Glutamatergic neuron (in vitro differentiated cells): ENCODE results near the gene KTN1. TPM values are rescaled to one million over a fixed set of nuclear protein-coding genes. Genes with fewer than 3 reads are reported as not detected.

Experiments used
- DNase-seq: peaks from one replicate; pipeline ENCODE4 v3.0.0; 2022
- H3K27ac Mint-ChIP-seq: one replicate; pipeline ENCODE4 v1.8.0; 2020; ENCODE audit warnings: mild to moderate bottlenecking, mixed read lengths, inconsistent platforms; ENCODE audit not compliant: unreplicated experiment
- H3K27me3 Mint-ChIP-seq: one replicate; pipeline ENCODE4 v1.8.0; 2020; ENCODE audit warnings: mild to moderate bottlenecking, moderate library complexity, mixed read lengths, inconsistent platforms; ENCODE audit not compliant: unreplicated experiment
- H3K36me3 Mint-ChIP-seq: one replicate; pipeline ENCODE4 v1.8.0; 2020; ENCODE audit warnings: mild to moderate bottlenecking, mixed read lengths, inconsistent platforms; ENCODE audit not compliant: unreplicated experiment
- H3K4me1 Mint-ChIP-seq: one replicate; pipeline ENCODE4 v1.8.0; 2020; ENCODE audit warnings: mild to moderate bottlenecking, low read depth, mixed read lengths, inconsistent platforms; ENCODE audit not compliant: unreplicated experiment
- H3K4me3 Mint-ChIP-seq: one replicate; pipeline ENCODE4 v1.8.0; 2020; ENCODE audit warnings: mild to moderate bottlenecking, mixed read lengths, inconsistent platforms; ENCODE audit not compliant: unreplicated experiment
- H3K9me3 Mint-ChIP-seq: one replicate; pipeline ENCODE4 v1.8.0; 2020; ENCODE audit warnings: mild to moderate bottlenecking, moderate library complexity, mixed read lengths, inconsistent platforms; ENCODE audit not compliant: unreplicated experiment
- total RNA-seq: library from RNA; stranded (reverse); fragmentation: NEBNext Ultra II Directional; extraction: Animal tissue kit (Norgen Biotek cat#: 25700); gene quantifications from one replicate; pipeline ENCODE4 v1.2.1, GENCODE V29; 2021; ENCODE audit not compliant: unreplicated experiment
- TF ChIP-seq, protein P1 (sequence below): fragments of 200-600 bp; sonication (generic); IDR thresholded peaks from one replicate; pipeline ENCODE4 v1.5.0; 2021; ENCODE audit not compliant: partially characterized antibody, unreplicated experiment

Gene KTN1
- total RNA-seq, 1 donor from 2014 or later, result 108 TPM

DNA sequence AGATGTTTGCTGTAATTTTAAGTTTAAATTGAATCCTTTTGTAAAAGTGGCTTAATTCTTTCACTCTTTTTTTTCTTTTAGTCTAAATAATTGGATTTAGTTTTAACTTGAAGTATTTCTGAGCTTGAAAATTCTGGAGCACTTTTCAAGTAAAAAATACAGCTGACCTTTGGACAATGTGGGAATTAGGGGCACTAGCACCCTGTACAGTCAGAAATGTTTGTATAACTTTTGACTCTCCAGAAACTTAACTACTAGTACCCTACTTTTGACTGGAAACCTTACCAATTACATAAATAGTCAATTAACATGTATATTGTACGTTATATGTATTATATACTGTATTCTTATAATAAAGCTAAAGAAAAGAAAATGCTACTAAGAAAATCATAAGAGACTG, 7.8 kb downstream of the KTN1 start:
- Mint-ChIP-seq H3K4me3 (no peak overlapping the region), H3K27me3 (no peaks in the 10 kb centered on the region), H3K27ac (no peak overlapping the region), H3K36me3 (no peaks in the 10 kb centered on the region), H3K9me3 (no peaks in the 10 kb centered on the region), H3K4me1 (peaks cover 18% of the 10 kb centered on the region)
- TF ChIP-seq, protein P1, sequence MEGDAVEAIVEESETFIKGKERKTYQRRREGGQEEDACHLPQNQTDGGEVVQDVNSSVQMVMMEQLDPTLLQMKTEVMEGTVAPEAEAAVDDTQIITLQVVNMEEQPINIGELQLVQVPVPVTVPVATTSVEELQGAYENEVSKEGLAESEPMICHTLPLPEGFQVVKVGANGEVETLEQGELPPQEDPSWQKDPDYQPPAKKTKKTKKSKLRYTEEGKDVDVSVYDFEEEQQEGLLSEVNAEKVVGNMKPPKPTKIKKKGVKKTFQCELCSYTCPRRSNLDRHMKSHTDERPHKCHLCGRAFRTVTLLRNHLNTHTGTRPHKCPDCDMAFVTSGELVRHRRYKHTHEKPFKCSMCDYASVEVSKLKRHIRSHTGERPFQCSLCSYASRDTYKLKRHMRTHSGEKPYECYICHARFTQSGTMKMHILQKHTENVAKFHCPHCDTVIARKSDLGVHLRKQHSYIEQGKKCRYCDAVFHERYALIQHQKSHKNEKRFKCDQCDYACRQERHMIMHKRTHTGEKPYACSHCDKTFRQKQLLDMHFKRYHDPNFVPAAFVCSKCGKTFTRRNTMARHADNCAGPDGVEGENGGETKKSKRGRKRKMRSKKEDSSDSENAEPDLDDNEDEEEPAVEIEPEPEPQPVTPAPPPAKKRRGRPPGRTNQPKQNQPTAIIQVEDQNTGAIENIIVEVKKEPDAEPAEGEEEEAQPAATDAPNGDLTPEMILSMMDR, result no peak
- DNase-seq, result no peak

DNA sequence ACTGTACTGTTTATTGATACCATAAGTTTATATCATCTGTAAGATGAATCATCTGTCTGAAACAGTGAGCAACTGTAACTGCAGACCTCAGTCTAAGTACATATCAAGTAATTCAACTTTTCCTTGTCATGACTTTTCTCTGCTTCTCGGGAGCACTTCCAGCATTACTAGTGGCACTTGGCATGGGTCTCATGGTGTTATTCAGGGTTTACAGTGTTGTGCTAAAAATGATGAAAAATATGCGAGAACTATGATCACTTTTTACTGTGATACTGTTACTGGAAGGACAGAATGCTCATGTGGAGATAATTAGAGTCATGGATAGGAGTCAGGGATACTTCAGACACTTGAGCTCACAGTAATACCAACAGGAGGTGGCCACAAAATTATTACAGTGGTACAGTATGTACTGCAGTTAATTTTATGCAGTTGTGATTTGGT, 8.3 kb downstream of the KTN1 start:
- TF ChIP-seq, protein P1, result no peak
- H3K27me3 Mint-ChIP-seq, result no peaks in the 10 kb centered on the region
- peaks cover 18% of the 10 kb centered on the region for H3K4me1 Mint-ChIP-seq
- no peaks in the 10 kb centered on the region for H3K9me3 Mint-ChIP-seq
- H3K36me3 Mint-ChIP-seq, result no peaks in the 10 kb centered on the region
- no peak overlapping the region for H3K27ac Mint-ChIP-seq
- H3K4me3 Mint-ChIP-seq, result no peak overlapping the region
- DNase-seq, result no peak

DNA sequence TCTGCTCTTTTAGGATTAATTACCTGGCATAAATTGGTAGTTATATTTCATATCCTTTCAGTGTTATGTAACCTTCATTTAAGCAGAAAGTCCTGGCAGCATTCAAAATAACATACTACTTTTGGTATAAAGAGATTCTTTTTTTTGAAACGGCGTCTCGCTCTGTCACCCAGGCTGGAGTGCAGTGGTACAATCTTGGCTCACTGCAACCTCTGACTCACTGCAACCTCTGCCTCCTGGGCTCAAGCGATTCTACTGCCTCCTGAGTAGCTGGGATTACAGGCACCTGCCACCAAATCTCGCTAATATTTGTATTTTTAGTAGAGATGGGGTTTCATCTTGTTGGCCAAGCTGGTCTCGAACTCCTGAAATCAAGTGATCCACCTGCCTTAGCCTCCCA, 9.2 kb downstream of the KTN1 start:
- Mint-ChIP-seq H3K27me3 (no peaks in the 10 kb centered on the region), H3K4me1 (peaks cover 21% of the 10 kb centered on the region), H3K4me3 (no peak overlapping the region), H3K9me3 (no peaks in the 10 kb centered on the region), H3K27ac (no peak overlapping the region), H3K36me3 (no peaks in the 10 kb centered on the region)
- DNase-seq, result no peak
- TF ChIP-seq, protein P1, result no peak

DNA sequence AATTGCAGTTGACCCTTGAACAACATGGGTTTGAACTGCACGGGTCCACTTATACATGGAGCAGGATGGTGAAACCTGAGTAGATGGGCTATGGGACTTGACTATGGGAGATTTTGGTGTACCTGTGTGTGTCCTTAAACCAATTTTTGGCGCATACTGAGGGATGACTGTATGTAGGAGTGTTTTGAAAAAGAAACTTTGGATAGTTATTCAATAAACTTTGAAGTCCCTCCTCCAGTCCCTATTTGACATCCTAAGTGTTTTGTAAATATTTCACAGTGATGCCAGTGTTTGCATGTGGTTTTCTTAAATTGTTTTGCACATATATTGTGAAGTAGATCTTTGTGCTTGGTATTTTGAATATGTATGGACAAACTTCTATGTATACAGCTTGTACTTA, 12.4 kb downstream of the KTN1 start:
- H3K9me3 Mint-ChIP-seq, result no peaks in the 10 kb centered on the region
- TF ChIP-seq, protein P1, result no peak
- H3K27me3 Mint-ChIP-seq, result no peaks in the 10 kb centered on the region
- DNase-seq, result no peak
- H3K4me3 Mint-ChIP-seq, result no peak overlapping the region
- H3K36me3 Mint-ChIP-seq, result no peaks in the 10 kb centered on the region
- no peak overlapping the region for H3K27ac Mint-ChIP-seq
- H3K4me1 Mint-ChIP-seq, result peaks cover 10% of the 10 kb centered on the region

- peaks cover 5% of the 10 kb centered on the region for H3K4me1 Mint-ChIP-seq
- no peak overlapping the region for H3K27ac Mint-ChIP-seq
- H3K9me3 Mint-ChIP-seq, result no peaks in the 10 kb centered on the region
- no peaks in the 10 kb centered on the region for H3K27me3 Mint-ChIP-seq
- no peaks in the 10 kb centered on the region for H3K36me3 Mint-ChIP-seq
- TF ChIP-seq, protein P1, result no peak
- no peak for DNase-seq
- H3K4me3 Mint-ChIP-seq, result no peak overlapping the region
Observed at GRCh38 chr14:55593698-55594097, 13.7 kb downstream of the KTN1 start.
